GM23338 (cell line): ENCODE results near the gene TLR6. TPM values are rescaled to one million over a fixed set of nuclear protein-coding genes. Genes with fewer than 3 reads are reported as not detected.

ENCODE experiments used
- ATAC-seq: fragments of 200-7000 bp; cut with Tn5 transposase; 3 replicates; pipeline ENCODE4 v1.9.1; 2020
- DNase-seq: peaks from one replicate; pipeline ENCODE4 v3.0.0-alpha.2; 2015; ENCODE audit warnings: low spot score
- H2AFZ ChIP-seq: fragments of 200-600 bp; sonication (generic); 2 replicates; pipeline ENCODE4 v1.8.0; 2016; ENCODE audit warnings: antibody characterized with exemption, mild to moderate bottlenecking, moderate library complexity
- H3F3A ChIP-seq: fragments of 200-600 bp; sonication (generic); replicated peaks from 2 replicates; pipeline ENCODE4 v1.8.0; 2017; ENCODE audit warnings: antibody characterized with exemption, mixed run types, low read depth
- H3K27ac ChIP-seq: fragments of 200-600 bp; sonication (generic); 2 replicates; pipeline ENCODE4 v1.6.1; 2016; ENCODE audit warnings: low read depth
- H3K27me3 ChIP-seq: fragments of 200-600 bp; sonication (generic); 2 replicates; pipeline ENCODE4 v1.8.0; 2016; ENCODE audit warnings: mild to moderate bottlenecking, mixed run types, moderate library complexity; ENCODE audit not compliant: insufficient read depth
- H3K36me3 ChIP-seq: fragments of 200-600 bp; sonication (generic); 2 replicates; pipeline ENCODE4 v1.8.0; 2016; ENCODE audit warnings: mild to moderate bottlenecking; ENCODE audit not compliant: insufficient read depth
- H3K4me1 ChIP-seq: fragments of 200-600 bp; sonication (generic); 2 replicates; pipeline ENCODE4 v1.8.0; 2016; ENCODE audit warnings: mild to moderate bottlenecking, moderate library complexity; ENCODE audit not compliant: insufficient read depth
- H3K4me2 ChIP-seq: fragments of 200-600 bp; sonication (generic); 2 replicates; pipeline ENCODE4 v1.7.1; 2017; ENCODE audit warnings: mixed run types
- H3K4me3 ChIP-seq: fragments of 200-600 bp; sonication (generic); 2 replicates; pipeline ENCODE4 v1.6.1; 2016; ENCODE audit warnings: mixed run types
- H3K79me2 ChIP-seq: fragments of 200-600 bp; sonication (generic); replicated peaks from 2 replicates; pipeline ENCODE4 v1.8.0; 2017; ENCODE audit warnings: mild to moderate bottlenecking; ENCODE audit not compliant: insufficient read depth
- H3K9me2 ChIP-seq: fragments of 200-600 bp; sonication (generic); 2 replicates; pipeline ENCODE4 v1.8.0; 2017; ENCODE audit not compliant: insufficient read depth
- H4K20me1 ChIP-seq: fragments of 200-600 bp; sonication (generic); replicated peaks from 2 replicates; pipeline ENCODE4 v1.8.0; 2017; ENCODE audit warnings: mild to moderate bottlenecking; ENCODE audit not compliant: insufficient read depth
- H3K27ac Mint-ChIP-seq: 2 replicates; pipeline ENCODE4 v1.8.0; 2020; ENCODE audit warnings: inconsistent platforms, mild to moderate bottlenecking, moderate library complexity, mixed read lengths
- H3K27me3 Mint-ChIP-seq: 3 replicates; pipeline ENCODE4 v1.8.0; 2022; ENCODE audit warnings: low read depth, mild to moderate bottlenecking, moderate library complexity, mixed read lengths, inconsistent platforms; ENCODE audit not compliant: insufficient read depth, poor library complexity
- H3K36me3 Mint-ChIP-seq: 3 replicates; pipeline ENCODE4 v1.8.0; 2021; ENCODE audit warnings: low read depth, mild to moderate bottlenecking, inconsistent platforms, moderate library complexity, mixed read lengths
- H3K4me1 Mint-ChIP-seq: 3 replicates; pipeline ENCODE4 v1.8.0; 2020; ENCODE audit warnings: mild to moderate bottlenecking, inconsistent platforms, mixed read lengths
- H3K4me3 Mint-ChIP-seq: 3 replicates; pipeline ENCODE4 v1.8.0; 2021; ENCODE audit warnings: moderate library complexity, mild to moderate bottlenecking, inconsistent platforms, mixed read lengths
- H3K9me3 Mint-ChIP-seq: 3 replicates; pipeline ENCODE4 v1.8.0; 2020; ENCODE audit warnings: moderate library complexity, mild to moderate bottlenecking, inconsistent platforms, mixed read lengths
- ETS1 ChIP-seq: IDR thresholded peaks from 2 replicates; pipeline ENCODE4 v1.6.1; 2016; ENCODE audit warnings: antibody characterized with exemption
- EZH2 ChIP-seq: fragments of 200-600 bp; sonication (generic); IDR thresholded peaks from one replicate; pipeline ENCODE4 v1.8.0; 2017; ENCODE audit warnings: antibody characterized with exemption, mild to moderate bottlenecking, low read depth; ENCODE audit not compliant: unreplicated experiment
- EZH2phosphoT487 ChIP-seq: fragments of 200-600 bp; sonication (generic); IDR thresholded peaks from one replicate; pipeline ENCODE4 v1.8.1; 2018; ENCODE audit warnings: antibody characterized with exemption; ENCODE audit not compliant: unreplicated experiment
- NANOG ChIP-seq: IDR thresholded peaks from 2 replicates; pipeline ENCODE4 v1.6.1; 2016; ENCODE audit warnings: antibody characterized with exemption, borderline replicate concordance
- POLR2AphosphoS5 ChIP-seq: IDR thresholded peaks from 2 replicates; pipeline ENCODE4 v1.6.1; 2016; ENCODE audit warnings: antibody characterized with exemption, low read depth
- REST ChIP-seq: IDR thresholded peaks from one replicate; pipeline ENCODE4 v1.6.1; 2018; ENCODE audit warnings: antibody characterized with exemption; ENCODE audit not compliant: unreplicated experiment
- STAT1 ChIP-seq: IDR thresholded peaks from one replicate; pipeline ENCODE4 v1.6.1; 2016; ENCODE audit warnings: antibody characterized with exemption; ENCODE audit not compliant: unreplicated experiment
- ZNF114 ChIP-seq: fragments of 250-450 bp; sonication (Bioruptor Pico); IDR thresholded peaks from 2 replicates; pipeline ENCODE4 v1.5.0; 2020; ENCODE audit warnings: mild to moderate bottlenecking, moderate library complexity
- ZNF331 ChIP-seq: fragments of 250-450 bp; sonication (Bioruptor Pico); IDR thresholded peaks from 2 replicates; pipeline ENCODE4 v1.5.0; 2020; ENCODE audit warnings: low read depth, mild to moderate bottlenecking, moderate library complexity
- ZNF462 ChIP-seq: fragments of 250-450 bp; sonication (Bioruptor Pico); IDR thresholded peaks from 2 replicates; pipeline ENCODE4 v1.5.0; 2020; ENCODE audit warnings: mild to moderate bottlenecking, moderate library complexity
- polyA plus RNA-seq: library from polyadenylated mRNA; unstranded; fragments of >200 nt; fragmentation: Nextera tagmentation; extraction: Ambion mirVana; gene quantifications from 2 replicates; pipeline ENCODE4 v1.2.1, GENCODE V29; 2016
- total RNA-seq: library from RNA; depleted of rRNA; stranded (reverse); fragments of >200 nt; shearing (Covaris generic); gene quantifications from 2 replicates; pipeline ENCODE4 v1.2.3, GENCODE V29; 2014

The TLR6 gene
- total and polyA plus RNA-seq, 2 experiments from 2014 or later = 0.14 TPM; not detected in 1

GRCh38 chr4:38785041-38785790, 71.4 kb downstream of the TLR6 start (continued):
- no peak for TF ChIP-seq STAT1
- TF ChIP-seq POLR2AphosphoS5 = no peak
- no peak for TF ChIP-seq ETS1
- no peak for TF ChIP-seq ZNF331
- no peak for TF ChIP-seq NANOG

GRCh38 chr4:38784141-38784540, 72.5 kb downstream of the TLR6 start:
- H3K36me3 Mint-ChIP-seq = no peaks in the 10 kb centered on the region

More at GRCh38 chr4:38784141-38784540, 72.5 kb downstream of the TLR6 start:
- H3K27me3 ChIP-seq = no peaks in the 10 kb centered on the region
- H3K4me3 ChIP-seq = no peak overlapping the region
- ATAC-seq (no peak), DNase-seq (no peak)
- no peaks in the 10 kb centered on the region for H3K36me3 ChIP-seq
- H2AFZ ChIP-seq = no peak overlapping the region
- no peaks in the 10 kb centered on the region for H3F3A ChIP-seq
- peaks cover 2% of the 10 kb centered on the region; the same call in 1 of the 2 replicates for H3K9me2 ChIP-seq
- no peak overlapping the region for H3K27ac ChIP-seq
- no peak for TF ChIP-seq ETS1
- TF ChIP-seq POLR2AphosphoS5 = no peak
- TF ChIP-seq ZNF114 (CRISPR knock-in tag) = no peak
- TF ChIP-seq EZH2phosphoT487 = no peak
- no peak for TF ChIP-seq ZNF462 (CRISPR knock-in tag)
- TF ChIP-seq REST = no peak
- no peak for TF ChIP-seq EZH2
- TF ChIP-seq NANOG = no peak
- peaks cover 4% of the 10 kb centered on the region; the same call in 2 of the 3 replicates for H3K4me1 Mint-ChIP-seq
- no peaks in the 10 kb centered on the region for H4K20me1 ChIP-seq
- H3K27ac Mint-ChIP-seq = no peak overlapping the region
- H3K79me2 ChIP-seq = no peaks in the 10 kb centered on the region
- H3K4me1 ChIP-seq = no peaks in the 10 kb centered on the region
- H3K27me3 Mint-ChIP-seq = peaks cover 5% of the 10 kb centered on the region
- H3K4me2 ChIP-seq = no peak overlapping the region
- no peak overlapping the region for H3K4me3 Mint-ChIP-seq
- H3K9me3 Mint-ChIP-seq = no peaks in the 10 kb centered on the region
